Mesendoderm (in vitro differentiated cells): ENCODE measurements around the gene S100A3.
A peak's percentile ranks its signal among the peaks of the same experiment; 100 is the strongest.

Source experiments
- DNase-seq: peaks from one replicate; pipeline ENCODE4 v3.0.0; 2013
- H2AK5ac ChIP-seq: 2 replicates; pipeline ENCODE4 v1.6.1; 2013; ENCODE audit warnings: low read length, inconsistent platforms
- H2BK120ac ChIP-seq: 2 replicates; pipeline ENCODE4 v1.6.1; 2013; ENCODE audit warnings: low read depth, mild to moderate bottlenecking, low read length, moderate library complexity, mixed read lengths
- H2BK15ac ChIP-seq: replicated peaks from 2 replicates; pipeline ENCODE4 v1.6.1; 2013; ENCODE audit warnings: low read depth, mild to moderate bottlenecking, moderate library complexity
- H2BK5ac ChIP-seq: 2 replicates; pipeline ENCODE4 v1.6.1; 2013; ENCODE audit warnings: low read length, inconsistent platforms
- H3K18ac ChIP-seq: 2 replicates; pipeline ENCODE4 v1.6.1; 2013; ENCODE audit warnings: mild to moderate bottlenecking, low read length, mixed read lengths
- H3K23ac ChIP-seq: one replicate; pipeline ENCODE4 v1.6.1; 2013; ENCODE audit warnings: low read length
- H3K27ac ChIP-seq: 2 replicates; pipeline ENCODE4 v1.5.1; 2013; ENCODE audit warnings: low read depth, mild to moderate bottlenecking, inconsistent platforms, low read length, moderate library complexity
- H3K27me3 ChIP-seq: 2 replicates; pipeline ENCODE4 v1.6.1; 2013; ENCODE audit warnings: low read length, control low read depth, mild to moderate bottlenecking, inconsistent platforms; ENCODE audit not compliant: insufficient read depth, poor library complexity
- H3K36me3 ChIP-seq: 2 replicates; pipeline ENCODE4 v1.6.1; 2013; ENCODE audit warnings: low read length, inconsistent platforms; ENCODE audit not compliant: control insufficient read depth, insufficient read depth
- H3K4ac ChIP-seq: one replicate; pipeline ENCODE4 v1.6.1; 2013; ENCODE audit warnings: low read depth, mild to moderate bottlenecking, low read length, moderate library complexity
- H3K4me1 ChIP-seq: 2 replicates; pipeline ENCODE4 v1.6.1; 2013; ENCODE audit warnings: low read depth, low read length, inconsistent platforms; ENCODE audit not compliant: control insufficient read depth
- H3K4me2 ChIP-seq: 2 replicates; pipeline ENCODE4 v1.6.1; 2013; ENCODE audit warnings: low read length
- H3K4me3 ChIP-seq: 2 replicates; pipeline ENCODE4 v1.5.1; 2013; ENCODE audit warnings: mild to moderate bottlenecking, low read length
- H3K56ac ChIP-seq: one replicate; pipeline ENCODE4 v1.6.1; 2013; ENCODE audit warnings: low read length
- H3K79me1 ChIP-seq: 2 replicates; pipeline ENCODE4 v1.6.1; 2013; ENCODE audit warnings: low read length, inconsistent platforms
- H3K79me2 ChIP-seq: 2 replicates; pipeline ENCODE4 v1.6.1; 2013; ENCODE audit warnings: mild to moderate bottlenecking, low read length; ENCODE audit not compliant: control insufficient read depth, insufficient read depth
- H3K9ac ChIP-seq: 2 replicates; pipeline ENCODE4 v1.6.1; 2013; ENCODE audit warnings: low read length, inconsistent platforms
- H4K5ac ChIP-seq: one replicate; pipeline ENCODE4 v1.6.1; 2013; ENCODE audit warnings: low read length
- H4K8ac ChIP-seq: one replicate; pipeline ENCODE4 v1.6.1; 2013; ENCODE audit warnings: low read depth, mild to moderate bottlenecking, control low read depth, low read length, moderate library complexity
- WGBS: extraction: QIAGEN DNeasy Blood & Tissue Kit; methylation state at CpG from one replicate; pipeline ENCODE4 v1.1.7; 2013; ENCODE audit warnings: low lambda C conversion rate, missing lambda C conversion rate; ENCODE audit not compliant: insufficient coverage; ENCODE audit errors: extremely low coverage; 5-methylcytosine and 5-hydroxymethylcytosine counted together

The S100A3 gene

DNA sequence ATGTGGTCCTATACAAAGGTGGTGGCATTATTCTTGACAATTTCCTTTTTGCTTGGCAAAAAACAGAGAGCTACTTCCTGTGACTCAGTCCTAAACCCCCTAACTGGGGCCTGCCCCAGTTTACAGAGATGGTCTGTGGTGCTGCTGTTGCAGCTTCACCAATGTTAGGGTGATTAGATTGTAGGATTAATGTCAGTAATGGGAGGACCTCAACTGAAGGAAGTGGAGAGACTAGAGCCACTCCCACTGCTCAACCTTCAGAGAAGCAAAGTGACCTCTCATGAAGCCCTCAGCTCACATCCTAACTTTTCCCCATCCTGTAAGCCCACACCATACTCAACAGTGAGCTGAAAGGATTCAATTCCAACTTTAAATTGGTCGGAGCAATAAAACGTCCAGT lies 16.9 kb downstream of the S100A3 start:
- Histone ChIP-seq H3K9ac (no peak overlapping the region), H3K36me3 (no peaks in the 10 kb centered on the region), H3K18ac (peak overlapping the region; percentile 3), H3K56ac (no peak overlapping the region), H3K4me2 (no peak overlapping the region), H4K5ac (no peak overlapping the region), H3K27ac (no peak overlapping the region), H3K4me3 (no peak overlapping the region), H2BK5ac (no peak overlapping the region), H4K8ac (no peak overlapping the region), H2BK120ac (no peak overlapping the region), H3K79me1 (no peaks in the 10 kb centered on the region), H3K4me1 (no peaks in the 10 kb centered on the region), H3K4ac (no peak overlapping the region), H3K23ac (no peak overlapping the region), H3K27me3 (no peaks in the 10 kb centered on the region), H3K79me2 (no peaks in the 10 kb centered on the region), H2AK5ac (no peak overlapping the region), H2BK15ac (no peak overlapping the region)
- no peak for DNase-seq
- WGBS = no CpG with 5 or more reads among the region's 2 CpGs

DNA sequence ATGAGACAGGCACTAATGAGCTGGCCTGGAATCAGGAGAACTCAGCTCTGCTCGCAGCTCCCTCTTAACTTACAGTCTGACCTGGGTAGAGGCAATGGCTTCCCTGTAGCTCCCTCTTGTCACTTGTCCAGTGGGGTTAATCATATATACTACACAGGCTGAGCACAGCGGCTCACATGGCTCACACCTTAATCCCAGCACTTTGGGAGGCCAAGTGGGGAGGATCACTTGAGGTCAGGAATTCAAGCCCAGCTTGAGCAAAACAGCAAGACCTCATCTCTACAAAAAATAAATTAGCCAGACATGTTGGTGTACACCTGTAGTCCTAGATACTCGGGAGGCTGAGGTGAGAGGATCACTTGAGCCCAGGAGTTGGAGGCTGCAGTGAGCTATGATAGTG lies 17.4 kb downstream of the S100A3 start:
- H2BK5ac ChIP-seq = no peak overlapping the region
- no peaks in the 10 kb centered on the region for H3K27me3 ChIP-seq
- H3K4me1 ChIP-seq = no peaks in the 10 kb centered on the region
- H4K5ac ChIP-seq = no peak overlapping the region
- no peak overlapping the region for H3K4me2 ChIP-seq
- H3K23ac ChIP-seq = no peak overlapping the region
- H3K36me3 ChIP-seq = no peaks in the 10 kb centered on the region
- WGBS = no CpG with 5 or more reads among the region's 3 CpGs
- no peak overlapping the region for H3K27ac ChIP-seq
- no peak overlapping the region for H3K56ac ChIP-seq
- no peak overlapping the region for H2BK120ac ChIP-seq
- no peak overlapping the region for H3K4me3 ChIP-seq
- no peak overlapping the region for H3K4ac ChIP-seq
- no peak overlapping the region for H2BK15ac ChIP-seq
- no peak overlapping the region for H3K9ac ChIP-seq
- no peaks in the 10 kb centered on the region for H3K79me1 ChIP-seq
- H4K8ac ChIP-seq = no peak overlapping the region
- no peak overlapping the region for H2AK5ac ChIP-seq
- no peak overlapping the region for H3K18ac ChIP-seq
- DNase-seq = no peak
- no peaks in the 10 kb centered on the region for H3K79me2 ChIP-seq

DNA sequence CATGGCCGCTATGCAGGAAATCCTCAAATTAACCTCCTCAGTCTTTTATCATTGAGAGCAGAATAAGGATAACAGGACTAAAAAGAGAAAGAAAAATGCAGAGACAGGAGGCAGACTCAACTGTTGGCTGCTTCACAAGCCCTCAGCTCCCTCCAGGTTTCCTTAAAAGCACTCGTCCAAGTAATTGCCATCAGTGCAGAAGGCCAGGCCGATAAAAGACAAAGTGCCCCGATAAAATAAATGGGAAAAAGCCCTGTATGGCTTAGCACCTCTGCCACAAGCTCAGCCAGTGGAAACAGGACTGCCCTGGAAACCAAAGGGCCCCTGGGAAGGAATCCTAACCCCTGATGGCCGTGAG lies 21.4 kb downstream of the S100A3 start:
- H3K36me3 ChIP-seq = no peaks in the 10 kb centered on the region
- no peak overlapping the region for H3K4me3 ChIP-seq
- no CpG with 5 or more reads among the region's 5 CpGs for whole genome bisulfite sequencing
- no peak overlapping the region for H3K18ac ChIP-seq
- no peak for DNase-seq
- no peak overlapping the region for H4K5ac ChIP-seq
- no peaks in the 10 kb centered on the region for H3K4me1 ChIP-seq
- H3K9ac ChIP-seq = no peak overlapping the region
- no peak overlapping the region for H2BK5ac ChIP-seq
- no peak overlapping the region for H3K4me2 ChIP-seq
- no peak overlapping the region for H3K56ac ChIP-seq
- no peak overlapping the region for H2BK15ac ChIP-seq
- H2BK120ac ChIP-seq = no peak overlapping the region
- H3K79me2 ChIP-seq = no peaks in the 10 kb centered on the region
- H3K79me1 ChIP-seq = no peaks in the 10 kb centered on the region
- no peak overlapping the region for H4K8ac ChIP-seq
- H3K27ac ChIP-seq = no peak overlapping the region
- no peak overlapping the region for H2AK5ac ChIP-seq
- H3K4ac ChIP-seq = no peak overlapping the region
- no peak overlapping the region for H3K23ac ChIP-seq
- H3K27me3 ChIP-seq = no peaks in the 10 kb centered on the region

DNA sequence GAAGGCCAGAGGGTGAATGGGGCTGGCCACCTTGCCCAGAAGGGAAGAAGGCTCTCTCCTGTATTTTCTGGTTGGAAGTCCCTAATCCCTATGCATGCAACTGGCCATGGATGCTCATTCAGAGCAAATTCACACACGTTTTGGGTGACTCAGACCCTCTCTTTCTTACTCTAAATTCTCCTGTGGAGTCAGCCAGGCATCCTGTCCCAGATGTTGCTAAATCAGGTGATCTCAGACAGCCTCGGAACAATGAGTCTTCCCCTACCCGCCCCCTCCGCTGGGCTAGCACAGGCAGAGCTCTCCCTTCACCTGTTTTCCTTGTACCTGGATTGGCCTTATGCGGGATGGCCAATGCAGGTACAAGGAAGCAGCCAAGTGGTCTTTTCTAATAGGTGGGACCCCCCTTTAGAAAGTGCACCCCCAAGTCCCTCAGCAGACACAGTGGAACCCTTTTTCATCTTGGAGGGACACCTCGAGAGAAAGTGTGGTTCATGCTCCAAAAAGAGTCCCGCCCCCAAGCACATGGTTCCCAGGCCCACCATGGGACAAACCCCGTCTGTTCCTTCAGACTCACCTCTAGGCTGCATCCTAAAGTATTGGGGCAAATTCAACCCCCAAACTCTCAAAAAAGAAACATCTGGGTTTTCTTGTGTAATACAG lies 21.9 kb downstream of the S100A3 start:
- no peak overlapping the region for H4K5ac ChIP-seq
- no peak overlapping the region for H3K4ac ChIP-seq
- H3K36me3 ChIP-seq = no peaks in the 10 kb centered on the region
- H3K79me1 ChIP-seq = no peaks in the 10 kb centered on the region
- no peak overlapping the region for H2AK5ac ChIP-seq
- no peaks in the 10 kb centered on the region for H3K27me3 ChIP-seq
- H3K4me1 ChIP-seq = no peaks in the 10 kb centered on the region
- no peak overlapping the region for H3K18ac ChIP-seq
- H3K4me2 ChIP-seq = no peak overlapping the region
- peak overlapping the region; percentile 25 for H3K56ac ChIP-seq
- no peak overlapping the region for H2BK120ac ChIP-seq
- H3K9ac ChIP-seq = no peak overlapping the region
- H4K8ac ChIP-seq = no peak overlapping the region
- H3K23ac ChIP-seq = no peak overlapping the region
- H3K27ac ChIP-seq = no peak overlapping the region
- no CpG with 5 or more reads among the region's 8 CpGs for WGBS
- H3K4me3 ChIP-seq = no peak overlapping the region
- H2BK5ac ChIP-seq = no peak overlapping the region
- H2BK15ac ChIP-seq = no peak overlapping the region
- H3K79me2 ChIP-seq = no peaks in the 10 kb centered on the region
- DNase-seq = peak; percentile 80

DNA sequence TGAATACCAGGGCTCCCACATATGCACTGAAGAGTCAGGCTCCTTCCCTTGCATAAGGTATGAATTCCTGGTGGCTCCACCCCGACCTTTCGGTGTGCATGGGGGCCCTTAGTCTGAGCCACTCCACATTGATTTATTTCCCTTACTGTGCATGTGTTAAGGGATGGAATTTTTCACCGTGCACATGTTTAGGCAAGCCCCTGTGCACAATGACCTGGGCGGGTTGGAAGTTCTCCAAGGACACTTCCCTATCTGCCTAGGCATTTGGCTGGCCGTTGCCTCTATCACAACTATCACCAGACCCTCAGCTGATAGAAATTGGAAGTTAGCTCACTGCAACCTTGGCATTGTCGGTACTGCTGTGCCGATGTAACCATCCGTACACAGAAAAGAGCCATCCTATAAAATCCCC lies 22.9 kb downstream of the S100A3 start:
- WGBS = no CpG with 5 or more reads among the region's 8 CpGs

DNA sequence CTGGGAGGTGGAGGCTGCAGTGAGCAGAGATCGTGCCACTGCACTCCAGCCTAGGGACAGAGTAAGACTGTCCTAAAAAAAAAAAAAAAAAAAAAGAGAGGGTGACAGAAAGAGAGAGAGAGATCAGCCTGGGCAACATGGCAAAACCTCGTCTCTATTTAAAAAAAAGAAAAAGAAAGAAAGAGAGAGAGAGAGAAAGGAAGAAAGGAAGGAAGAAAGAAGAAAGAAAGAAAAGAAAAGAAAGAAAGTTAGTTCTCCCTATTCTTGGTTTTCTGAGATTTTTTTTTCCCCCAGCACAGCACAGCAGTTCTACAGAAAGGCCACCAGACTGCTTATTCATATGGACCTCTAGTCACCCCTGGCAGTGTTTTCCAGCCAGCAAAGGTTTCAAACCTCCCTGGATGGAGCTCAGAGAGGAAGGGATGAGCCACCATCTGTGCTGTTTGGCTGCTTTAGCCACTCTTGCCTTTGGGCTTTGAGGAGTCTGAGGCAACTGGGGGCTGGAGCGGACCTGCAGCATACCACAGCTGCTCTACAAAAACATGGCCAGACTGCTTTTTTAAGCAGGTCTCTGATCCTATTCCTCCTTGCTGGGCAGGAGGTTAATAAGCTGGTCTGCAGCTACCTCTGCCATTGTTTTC lies 23.9 kb downstream of the S100A3 start:
- no peak overlapping the region for H3K4me2 ChIP-seq
- H3K9ac ChIP-seq = no peak overlapping the region
- no peak overlapping the region for H3K27ac ChIP-seq
- H2BK120ac ChIP-seq = no peak overlapping the region
- peaks cover 4% of the 10 kb centered on the region for H3K4me1 ChIP-seq
- H3K79me1 ChIP-seq = no peaks in the 10 kb centered on the region
- no CpG with 5 or more reads among the region's 3 CpGs for WGBS
- H3K56ac ChIP-seq = no peak overlapping the region
- H3K18ac ChIP-seq = no peak overlapping the region
- no peak overlapping the region for H2AK5ac ChIP-seq
- DNase-seq = no peak
- H3K4ac ChIP-seq = no peak overlapping the region
- H4K8ac ChIP-seq = no peak overlapping the region
- no peaks in the 10 kb centered on the region for H3K79me2 ChIP-seq
- H3K36me3 ChIP-seq = no peaks in the 10 kb centered on the region
- H2BK5ac ChIP-seq = no peak overlapping the region
- H2BK15ac ChIP-seq = no peak overlapping the region
- no peaks in the 10 kb centered on the region for H3K27me3 ChIP-seq
- no peak overlapping the region for H3K4me3 ChIP-seq
- no peak overlapping the region for H3K23ac ChIP-seq
- H4K5ac ChIP-seq = no peak overlapping the region

More for the DNA sequence above, 22.9 kb downstream of the S100A3 start:
- Histone ChIP-seq H3K27ac (no peak overlapping the region), H2BK120ac (no peak overlapping the region), H3K9ac (no peak overlapping the region), H3K27me3 (no peaks in the 10 kb centered on the region), H3K23ac (no peak overlapping the region), H3K4ac (no peak overlapping the region), H2BK5ac (no peak overlapping the region), H3K79me1 (no peaks in the 10 kb centered on the region), H3K4me2 (no peak overlapping the region), H3K79me2 (no peaks in the 10 kb centered on the region), H4K8ac (no peak overlapping the region), H2AK5ac (no peak overlapping the region), H3K56ac (no peak overlapping the region), H3K36me3 (no peaks in the 10 kb centered on the region), H4K5ac (no peak overlapping the region), H3K4me1 (no peaks in the 10 kb centered on the region), H3K18ac (no peak overlapping the region), H2BK15ac (no peak overlapping the region), H3K4me3 (no peak overlapping the region)
- no peak for DNase-seq
